Karpas-422 (cell line): ENCODE data around the gene KIRREL3. TPM values are rescaled to one million over a fixed set of nuclear protein-coding genes. Genes with fewer than 3 reads are reported as not detected.

ENCODE experiments used
- DNase-seq: peaks from one replicate; pipeline ENCODE4 v3.0.0-alpha.2; 2015
- H2AFZ ChIP-seq: fragments of 200-600 bp; sonication (generic); 2 replicates; pipeline ENCODE4 v1.6.1; 2014; ENCODE audit warnings: antibody characterized with exemption, low read length, mixed read lengths
- H3K27ac ChIP-seq: fragments of 200-600 bp; sonication (generic); 2 replicates; pipeline ENCODE4 v1.5.1; 2014; ENCODE audit warnings: mild to moderate bottlenecking, low read length, moderate library complexity
- H3K27me3 ChIP-seq: fragments of 200-600 bp; sonication (generic); 2 replicates; pipeline ENCODE4 v1.6.1; 2014; ENCODE audit warnings: low read length, mixed read lengths
- H3K36me3 ChIP-seq: fragments of 200-600 bp; sonication (generic); 2 replicates; pipeline ENCODE4 v1.6.1; 2014; ENCODE audit warnings: low read length, mixed read lengths; ENCODE audit not compliant: insufficient read depth
- H3K4me1 ChIP-seq: fragments of 200-600 bp; sonication (generic); 2 replicates; pipeline ENCODE4 v1.6.1; 2014; ENCODE audit warnings: mild to moderate bottlenecking, low read length, mixed read lengths
- H3K4me2 ChIP-seq: fragments of 200-600 bp; sonication (generic); 2 replicates; pipeline ENCODE4 v1.6.1; 2014; ENCODE audit warnings: low read length, low read depth, mild to moderate bottlenecking; ENCODE audit not compliant: poor library complexity, severe bottlenecking
- H3K4me3 ChIP-seq: fragments of 200-600 bp; sonication (generic); 2 replicates; pipeline ENCODE4 v1.5.1; 2014; ENCODE audit warnings: mild to moderate bottlenecking, antibody characterized with exemption, low read length, mixed read lengths
- H3K79me2 ChIP-seq: fragments of 200-600 bp; sonication (generic); 2 replicates; pipeline ENCODE4 v1.6.1; 2014; ENCODE audit warnings: mild to moderate bottlenecking, low read length, mixed read lengths
- H3K9ac ChIP-seq: fragments of 200-600 bp; sonication (generic); 2 replicates; pipeline ENCODE4 v1.6.0; 2014; ENCODE audit warnings: low read length
- H3K9me2 ChIP-seq: fragments of 200-600 bp; sonication (generic), shearing (Covaris generic); replicated peaks from 2 replicates; pipeline ENCODE4 v1.6.0; 2014; ENCODE audit warnings: mild to moderate bottlenecking, low read length, moderate library complexity; ENCODE audit not compliant: insufficient read depth
- H3K9me3 ChIP-seq: fragments of 300-700, 200-600 bp; sonication (generic); 2 replicates; pipeline ENCODE4 v1.6.1; 2014; ENCODE audit warnings: low read length, mixed read lengths
- H4K20me1 ChIP-seq: fragments of 200-600 bp; sonication (generic); 2 replicates; pipeline ENCODE4 v1.6.1; 2014; ENCODE audit warnings: mild to moderate bottlenecking, antibody characterized with exemption, low read length, low read depth; ENCODE audit not compliant: insufficient read depth
- total RNA-seq: library from RNA; depleted of rRNA; stranded (reverse); fragments of >200 nt; shearing (Covaris generic); gene quantifications from 2 replicates; pipeline ENCODE4 v1.2.3, GENCODE V29; 2014; ENCODE audit warnings: low replicate concordance

Gene KIRREL3
- total RNA-seq, 1 experiment from 2014 or later: not detected

GRCh38 chr11:126628790-126629621, 371.6 kb downstream of the KIRREL3 start:
- Histone ChIP-seq H3K9me3 (no peaks in the 10 kb centered on the region), H3K79me2 (no peaks in the 10 kb centered on the region), H3K4me1 (peaks cover 97% of the 10 kb centered on the region), H2AFZ (no peak overlapping the region), H3K4me3 (peak overlapping the region; percentile 50), H3K27me3 (no peaks in the 10 kb centered on the region), H3K9me2 (no peaks in the 10 kb centered on the region), H3K36me3 (no peaks in the 10 kb centered on the region), H3K9ac (peak overlapping the region; percentile 75), H4K20me1 (no peaks in the 10 kb centered on the region), H3K27ac (peak overlapping the region; percentile 100), H3K4me2 (peak overlapping the region; percentile 87)
- peak; percentile 94 for DNase-seq

GRCh38 chr11:126628450-126628789, 372.1 kb downstream of the KIRREL3 start:
- Histone ChIP-seq H3K9ac (peak overlapping the region; percentile 75), H3K36me3 (no peaks in the 10 kb centered on the region), H3K4me1 (peaks cover 97% of the 10 kb centered on the region), H3K9me2 (no peaks in the 10 kb centered on the region), H3K27me3 (no peaks in the 10 kb centered on the region), H2AFZ (no peak overlapping the region), H3K4me2 (peak overlapping the region; percentile 87), H3K27ac (peak overlapping the region; percentile 100), H3K4me3 (peak overlapping the region; percentile 47), H3K9me3 (no peaks in the 10 kb centered on the region), H3K79me2 (no peaks in the 10 kb centered on the region), H4K20me1 (no peaks in the 10 kb centered on the region)
- DNase-seq: peak; percentile 52

DNA sequence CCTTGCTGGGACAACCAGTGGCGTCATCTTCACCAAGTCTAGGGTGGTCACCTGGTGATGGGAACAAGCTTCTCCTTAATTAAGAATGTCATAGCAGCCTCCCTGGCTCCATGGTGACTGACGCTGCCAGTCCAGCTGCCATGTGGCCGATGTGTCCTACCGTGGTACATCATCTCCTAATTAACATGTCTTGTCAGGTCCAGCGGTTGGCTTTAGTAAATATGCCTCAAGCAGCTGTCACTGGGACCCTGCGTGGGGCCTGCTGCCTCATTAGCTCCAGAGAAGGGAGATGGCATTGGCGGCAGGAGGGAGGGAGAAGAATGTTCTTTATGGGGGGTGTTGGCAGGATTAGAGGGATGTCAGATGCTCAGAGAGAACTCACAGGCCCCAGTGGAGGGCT, 373.1 kb downstream of the KIRREL3 start:
- Histone ChIP-seq H3K9me2 (no peaks in the 10 kb centered on the region), H4K20me1 (no peaks in the 10 kb centered on the region), H2AFZ (no peak overlapping the region), H3K9me3 (no peaks in the 10 kb centered on the region), H3K27ac (peak overlapping the region; percentile 100), H3K36me3 (no peaks in the 10 kb centered on the region), H3K79me2 (no peaks in the 10 kb centered on the region), H3K4me2 (peak overlapping the region; percentile 87), H3K4me3 (no peak overlapping the region), H3K9ac (peak overlapping the region; percentile 75; the same call in 1 of the 2 replicates), H3K4me1 (peaks cover 98% of the 10 kb centered on the region), H3K27me3 (no peaks in the 10 kb centered on the region)
- DNase-seq: no peak

DNA sequence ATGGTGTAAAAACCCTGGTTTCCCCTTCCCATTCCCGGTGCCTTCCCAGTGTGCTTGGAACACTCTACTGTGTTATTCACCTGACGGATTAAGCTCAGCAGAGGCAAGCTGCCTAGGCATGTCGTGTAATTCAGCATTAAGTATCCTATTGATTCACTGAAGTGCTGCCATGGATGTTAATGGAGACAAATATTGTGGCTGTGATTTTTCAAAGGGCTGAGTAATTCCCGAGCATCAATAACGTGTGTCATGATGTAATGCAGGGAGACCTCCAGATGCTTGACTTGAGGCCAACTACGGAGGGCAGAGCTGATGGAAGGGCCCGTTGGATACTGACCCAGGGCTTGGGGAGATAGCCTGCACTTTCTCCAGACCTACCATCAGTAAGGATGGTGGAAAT, 376.1 kb downstream of the KIRREL3 start:
- Histone ChIP-seq H3K27me3 (no peaks in the 10 kb centered on the region), H3K4me1 (peaks cover 96% of the 10 kb centered on the region), H3K9me3 (no peaks in the 10 kb centered on the region), H3K4me2 (no peak overlapping the region), H3K4me3 (no peak overlapping the region), H3K9ac (no peak overlapping the region), H4K20me1 (no peaks in the 10 kb centered on the region), H2AFZ (no peak overlapping the region), H3K79me2 (no peaks in the 10 kb centered on the region), H3K36me3 (no peaks in the 10 kb centered on the region), H3K27ac (no peak overlapping the region), H3K9me2 (no peaks in the 10 kb centered on the region)
- DNase-seq: no peak

- Histone ChIP-seq H3K4me3 (no peak overlapping the region), H3K36me3 (no peaks in the 10 kb centered on the region), H3K27me3 (no peaks in the 10 kb centered on the region), H3K79me2 (no peaks in the 10 kb centered on the region), H3K9ac (no peak overlapping the region), H3K4me1 (peaks cover 60% of the 10 kb centered on the region), H4K20me1 (no peaks in the 10 kb centered on the region), H3K9me2 (no peaks in the 10 kb centered on the region), H3K4me2 (no peak overlapping the region), H3K9me3 (no peaks in the 10 kb centered on the region), H3K27ac (no peak overlapping the region), H2AFZ (no peak overlapping the region)
- DNase-seq: no peak
These were observed 381.1 kb downstream of the KIRREL3 start for GRCh38 chr11:126619516-126619915.

DNA sequence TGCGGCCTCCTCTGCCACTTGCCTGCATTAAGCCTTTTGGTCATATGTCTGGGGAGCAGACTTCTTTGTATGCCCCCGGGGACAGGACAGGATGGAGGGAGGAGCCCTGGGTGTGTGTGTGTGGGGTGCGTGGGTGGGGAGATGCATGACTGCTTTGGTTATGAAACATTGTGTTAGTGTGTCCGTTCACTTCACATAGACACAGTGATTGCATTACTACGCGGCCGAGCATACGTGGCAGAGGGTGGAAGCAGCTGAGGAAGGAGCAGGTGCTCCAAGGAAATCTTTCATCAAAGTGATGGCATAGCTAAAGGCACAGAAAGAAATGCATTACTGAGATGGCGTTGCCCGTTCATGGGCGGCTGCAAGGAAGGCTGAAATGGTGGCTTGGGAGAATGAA, 384.7 kb downstream of the KIRREL3 start:
- no peak overlapping the region for H3K4me2 ChIP-seq
- no peak overlapping the region for H3K27ac ChIP-seq
- no peak overlapping the region for H3K9ac ChIP-seq
- no peak for DNase-seq
- no peaks in the 10 kb centered on the region for H4K20me1 ChIP-seq
- no peaks in the 10 kb centered on the region for H3K9me2 ChIP-seq
- peaks cover 24% of the 10 kb centered on the region for H3K4me1 ChIP-seq
- H3K27me3 ChIP-seq: no peaks in the 10 kb centered on the region
- H3K36me3 ChIP-seq: no peaks in the 10 kb centered on the region
- no peaks in the 10 kb centered on the region for H3K9me3 ChIP-seq
- no peaks in the 10 kb centered on the region for H3K79me2 ChIP-seq
- no peak overlapping the region for H2AFZ ChIP-seq
- no peak overlapping the region for H3K4me3 ChIP-seq

GRCh38 chr11:126613272-126613671, 387.3 kb downstream of the KIRREL3 start:
- no peak overlapping the region for H3K27ac ChIP-seq

GRCh38 chr11:126612671-126613070, 387.9 kb downstream of the KIRREL3 start:
- Histone ChIP-seq H3K27me3 (no peaks in the 10 kb centered on the region), H3K4me2 (no peak overlapping the region)

More at GRCh38 chr11:126613272-126613671, 387.3 kb downstream of the KIRREL3 start:
- no peaks in the 10 kb centered on the region for H3K79me2 ChIP-seq
- DNase-seq: no peak
- no peak overlapping the region for H3K4me3 ChIP-seq
- peaks cover 17% of the 10 kb centered on the region for H3K4me1 ChIP-seq
- H3K9me2 ChIP-seq: no peaks in the 10 kb centered on the region
- no peaks in the 10 kb centered on the region for H4K20me1 ChIP-seq
- no peaks in the 10 kb centered on the region for H3K36me3 ChIP-seq
- no peak overlapping the region for H3K9ac ChIP-seq
- H3K4me2 ChIP-seq: no peak overlapping the region
- H2AFZ ChIP-seq: no peak overlapping the region
- H3K9me3 ChIP-seq: no peaks in the 10 kb centered on the region
- no peaks in the 10 kb centered on the region for H3K27me3 ChIP-seq

More at GRCh38 chr11:126612671-126613070, 387.9 kb downstream of the KIRREL3 start:
- Histone ChIP-seq H2AFZ (no peak overlapping the region), H3K79me2 (no peaks in the 10 kb centered on the region), H3K9me2 (no peaks in the 10 kb centered on the region), H3K9ac (no peak overlapping the region), H3K27ac (no peak overlapping the region), H3K4me3 (no peak overlapping the region), H3K4me1 (peaks cover 23% of the 10 kb centered on the region), H4K20me1 (no peaks in the 10 kb centered on the region), H3K36me3 (no peaks in the 10 kb centered on the region), H3K9me3 (no peaks in the 10 kb centered on the region)
- DNase-seq: no peak
